GM21447 (cell line): ENCODE measurements around the gene SDS.

Experiments used
- ATAC-seq: cut with Tn5 transposase; IDR thresholded peaks from one replicate; pipeline ENCODE4 v1.9.1; 2021; ENCODE audit not compliant: unreplicated experiment

The SDS gene

GRCh38 chr12:113400362-113400761 lies 3.3 kb downstream of the SDS start:
- no peak for ATAC-seq

- no peak for ATAC-seq
These were observed 4.2 kb downstream of the SDS start for GRCh38 chr12:113399490-113399889.

- no peak for ATAC-seq
These were observed 5.1 kb downstream of the SDS start for GRCh38 chr12:113398346-113399290.

- ATAC-seq: no peak
These were observed 6.0 kb downstream of the SDS start for GRCh38 chr12:113397497-113398197.

GRCh38 chr12:113396828-113397496 lies 6.7 kb downstream of the SDS start:
- no peak for ATAC-seq

GRCh38 chr12:113396200-113396599 lies 7.5 kb downstream of the SDS start:
- ATAC-seq: no peak

GRCh38 chr12:113395119-113395518 lies 8.6 kb downstream of the SDS start:
- no peak for ATAC-seq

- ATAC-seq: no peak
These were observed 9.9 kb downstream of the SDS start for GRCh38 chr12:113393749-113394148.

- no peak for ATAC-seq
These were observed 10.6 kb downstream of the SDS start for GRCh38 chr12:113392988-113393579.

- ATAC-seq: no peak
These were observed 11.2 kb downstream of the SDS start for GRCh38 chr12:113392520-113392919.

- no peak for ATAC-seq
These were observed 11.9 kb downstream of the SDS start for GRCh38 chr12:113391650-113392337.

- no peak for ATAC-seq
These were observed 12.5 kb downstream of the SDS start for GRCh38 chr12:113391145-113391544.

GRCh38 chr12:113390064-113391043 lies 13.3 kb downstream of the SDS start:
- no peak for ATAC-seq

- no peak for ATAC-seq
These were observed 15.3 kb downstream of the SDS start for GRCh38 chr12:113388351-113388750.

- ATAC-seq: no peak
These were observed 16.1 kb downstream of the SDS start for GRCh38 chr12:113387631-113388030.

- ATAC-seq: no peak
These were observed 16.7 kb downstream of the SDS start for GRCh38 chr12:113386866-113387566.

GRCh38 chr12:113385282-113385882 lies 18.3 kb downstream of the SDS start:
- ATAC-seq: no peak

- ATAC-seq: no peak
These were observed 18.9 kb downstream of the SDS start for GRCh38 chr12:113384778-113385177.
